GM21619 (cell line): ENCODE results near the gene NUP205.

Experiments used
- ATAC-seq: cut with Tn5 transposase; IDR thresholded peaks from one replicate; pipeline ENCODE4 v1.9.1; 2021; ENCODE audit not compliant: unreplicated experiment

Gene NUP205

GRCh38 chr7:135550196-135550595 lies 7.5 kb upstream of the NUP205 start:
- no peak for ATAC-seq

- no peak for ATAC-seq
Observed at GRCh38 chr7:135552148-135552547, 5.6 kb upstream of the NUP205 start.

- ATAC-seq, result no peak
Observed at GRCh38 chr7:135553346-135553745, 4.4 kb upstream of the NUP205 start.

- ATAC-seq, result peak; percentile 79
Observed at GRCh38 chr7:135558337-135558767, 635 bp downstream of the NUP205 start.

- ATAC-seq, result no peak
Observed at GRCh38 chr7:135558881-135559280, 1.2 kb downstream of the NUP205 start.

GRCh38 chr7:135560631-135561030 lies 2.9 kb downstream of the NUP205 start:
- ATAC-seq, result no peak

- no peak for ATAC-seq
Observed at GRCh38 chr7:135562720-135563119, 5.0 kb downstream of the NUP205 start.

- ATAC-seq, result no peak
Observed at GRCh38 chr7:135571834-135572233, 14.1 kb downstream of the NUP205 start.

- no peak for ATAC-seq
Observed at GRCh38 chr7:135573541-135573940, 15.8 kb downstream of the NUP205 start.

- ATAC-seq, result peak; percentile 62
Observed at GRCh38 chr7:135575296-135575695, 17.6 kb downstream of the NUP205 start.

- ATAC-seq, result no peak
Observed at GRCh38 chr7:135578569-135578968, 20.9 kb downstream of the NUP205 start.

GRCh38 chr7:135584362-135585353 lies 26.9 kb downstream of the NUP205 start:
- ATAC-seq, result no peak

- no peak for ATAC-seq
Observed at GRCh38 chr7:135597181-135597925, 39.6 kb downstream of the NUP205 start.

- no peak for ATAC-seq
Observed at GRCh38 chr7:135597926-135598305, 40.2 kb downstream of the NUP205 start.

GRCh38 chr7:135599471-135599870 lies 41.8 kb downstream of the NUP205 start:
- no peak for ATAC-seq

- ATAC-seq, result no peak
Observed at GRCh38 chr7:135600226-135600625, 42.5 kb downstream of the NUP205 start.

- no peak for ATAC-seq
Observed at GRCh38 chr7:135601182-135601581, 43.5 kb downstream of the NUP205 start.

- no peak for ATAC-seq
Observed at GRCh38 chr7:135602304-135602703, 44.6 kb downstream of the NUP205 start.

GRCh38 chr7:135616136-135616535 lies 58.4 kb downstream of the NUP205 start:
- ATAC-seq, result no peak

- no peak for ATAC-seq
Observed at GRCh38 chr7:135617781-135618180, 60.1 kb downstream of the NUP205 start.

GRCh38 chr7:135618510-135618909 lies 60.8 kb downstream of the NUP205 start:
- ATAC-seq, result no peak

- ATAC-seq, result no peak
Observed at GRCh38 chr7:135620447-135620846, 62.7 kb downstream of the NUP205 start.
